Activated CD4-positive, alpha-beta T cell treated with anti-CD3 and anti-CD28 coated beads, Interleukin-2, amount 50 U/mL, for 1 hour (primary cell): ENCODE results near the gene GUCA1C.

Source experiments
- DNase-seq: peaks from one replicate; pipeline ENCODE4 v3.0.0-alpha.2; 2020

Gene GUCA1C

DNA sequence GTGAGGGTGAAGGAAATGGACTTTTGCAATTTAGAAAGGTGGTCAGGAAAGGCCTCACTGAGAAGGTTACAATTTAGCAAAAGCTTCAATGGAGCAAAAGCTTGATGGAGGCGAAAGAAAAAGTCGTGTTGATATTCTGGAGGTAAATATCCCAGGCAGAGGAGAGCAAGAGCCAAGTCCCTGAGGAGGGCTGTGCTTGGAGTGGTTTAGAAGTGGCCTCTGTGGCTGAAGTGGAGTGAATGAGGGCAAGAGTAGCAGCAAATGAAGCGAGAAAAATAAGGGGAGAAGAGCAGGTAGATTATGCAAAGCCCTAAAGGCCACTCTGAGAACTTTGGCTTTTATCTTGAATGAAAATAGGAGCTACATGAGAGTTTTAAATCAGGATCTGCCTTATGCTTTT, 54.1 kb downstream of the GUCA1C start:
- DNase-seq, result no peak

DNA sequence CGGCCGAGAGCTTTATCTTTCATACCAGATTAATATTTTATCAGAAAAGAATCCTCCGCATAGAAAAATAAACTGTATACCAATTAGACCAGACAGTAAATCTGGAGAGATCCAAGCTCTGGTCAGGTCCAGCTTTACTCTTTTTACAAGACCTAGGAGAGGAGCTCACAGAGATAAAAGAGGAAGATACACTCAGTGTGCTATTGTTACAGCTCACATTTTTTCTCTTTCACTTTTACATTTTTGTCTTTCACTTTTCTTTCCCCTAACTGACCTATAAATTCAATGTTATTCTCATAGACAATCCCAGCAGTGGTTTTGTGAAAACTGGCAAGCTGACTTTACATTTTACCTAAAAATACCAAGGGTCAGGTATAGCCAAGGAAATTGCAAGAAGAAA, 55.8 kb downstream of the GUCA1C start:
- DNase-seq, result no peak

DNA sequence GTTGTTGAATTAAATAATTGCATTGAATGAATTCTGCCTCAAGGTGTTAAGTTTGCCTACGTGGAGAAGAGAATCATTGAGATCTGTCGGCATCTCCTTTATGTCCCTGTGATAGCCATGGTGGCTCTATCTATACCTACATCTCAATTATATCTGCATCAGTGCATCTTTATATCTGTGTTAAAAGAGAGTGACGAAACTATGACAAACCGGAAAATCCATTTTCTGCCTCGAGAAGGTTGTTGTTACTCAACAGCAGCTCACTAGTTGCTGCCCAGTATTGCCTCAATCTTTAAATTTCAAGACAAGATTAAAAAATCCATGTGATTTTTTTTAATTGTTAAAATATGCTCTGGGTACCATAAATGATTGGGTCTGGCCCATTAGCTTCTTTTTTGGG, 58.7 kb downstream of the GUCA1C start:
- no peak for DNase-seq

DNA sequence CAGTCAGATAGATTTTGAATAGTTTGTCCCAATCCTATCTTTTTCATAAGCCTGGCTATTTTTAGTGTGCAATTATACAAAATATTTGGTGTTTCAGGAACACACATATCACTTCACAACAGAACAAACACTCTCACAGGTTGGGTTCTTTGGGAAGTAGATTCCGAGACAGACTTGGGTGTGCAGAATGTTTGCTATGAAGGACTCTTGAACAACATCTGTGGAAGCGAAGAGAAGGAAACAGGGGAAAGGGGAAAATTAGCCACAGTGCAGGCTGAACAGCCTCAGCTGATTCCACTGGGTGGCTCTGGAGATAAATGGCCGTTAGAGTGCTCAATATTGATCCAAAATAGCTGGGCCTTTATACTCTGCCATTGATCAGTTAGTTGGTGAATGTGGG, 61.8 kb downstream of the GUCA1C start:
- DNase-seq, result no peak

DNA sequence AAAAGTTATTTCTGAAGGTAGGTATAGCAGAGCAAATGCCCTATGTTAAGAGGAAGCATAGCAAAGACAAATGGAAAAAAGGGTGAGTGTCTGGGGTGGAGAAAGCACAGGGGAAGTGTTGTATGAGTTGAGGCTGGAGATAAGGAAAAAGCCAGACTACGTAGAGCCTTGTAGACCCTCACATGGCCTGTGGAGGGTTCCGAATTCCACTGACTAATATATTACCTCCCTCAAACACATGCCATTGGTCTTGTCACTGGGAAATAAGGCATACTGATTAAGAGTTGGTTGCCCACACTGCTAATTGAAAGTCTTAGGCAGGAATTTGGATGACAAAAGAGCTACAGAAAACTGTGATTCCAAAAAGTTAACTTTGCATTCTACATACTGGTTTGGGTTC, 65.9 kb downstream of the GUCA1C start:
- no peak for DNase-seq

DNA sequence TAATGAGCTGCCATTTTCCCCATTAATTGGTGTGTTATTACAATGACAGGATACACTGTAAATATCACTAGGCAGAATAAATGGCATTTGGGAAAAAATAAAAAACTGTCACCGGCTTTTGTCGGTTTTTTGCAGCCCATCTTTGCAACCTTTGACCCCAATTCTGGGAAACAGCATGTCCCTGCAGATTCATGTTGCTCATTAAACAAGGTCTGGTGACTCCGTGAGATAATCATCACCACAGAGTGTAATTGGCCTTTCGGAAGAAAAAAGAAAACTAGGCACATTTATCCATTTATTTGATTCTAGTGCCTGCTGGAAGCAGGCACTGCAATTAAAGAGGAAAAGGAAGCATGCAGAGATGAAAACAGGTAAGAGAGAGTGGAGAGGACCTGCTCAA, 66.6 kb downstream of the GUCA1C start:
- no peak for DNase-seq

DNA sequence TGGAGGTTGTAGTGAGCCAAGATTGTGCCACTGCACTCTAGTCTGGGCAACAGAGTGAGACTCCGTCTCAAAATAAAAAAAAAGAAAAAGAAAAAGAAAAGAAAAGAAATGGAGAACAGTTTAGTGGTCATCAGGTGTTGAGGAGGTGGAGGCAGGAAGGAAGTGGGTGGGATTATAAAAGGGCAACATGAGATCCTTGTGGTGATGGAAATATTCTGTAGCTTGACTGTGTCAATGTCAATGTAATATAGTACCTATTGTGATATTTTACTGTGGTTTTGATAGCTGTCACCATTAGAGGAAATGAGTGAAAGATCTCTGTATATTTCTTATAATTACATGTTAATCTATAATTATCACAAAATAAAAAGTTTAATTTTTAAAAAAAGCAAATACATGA, 70.3 kb downstream of the GUCA1C start:
- no peak for DNase-seq

DNA sequence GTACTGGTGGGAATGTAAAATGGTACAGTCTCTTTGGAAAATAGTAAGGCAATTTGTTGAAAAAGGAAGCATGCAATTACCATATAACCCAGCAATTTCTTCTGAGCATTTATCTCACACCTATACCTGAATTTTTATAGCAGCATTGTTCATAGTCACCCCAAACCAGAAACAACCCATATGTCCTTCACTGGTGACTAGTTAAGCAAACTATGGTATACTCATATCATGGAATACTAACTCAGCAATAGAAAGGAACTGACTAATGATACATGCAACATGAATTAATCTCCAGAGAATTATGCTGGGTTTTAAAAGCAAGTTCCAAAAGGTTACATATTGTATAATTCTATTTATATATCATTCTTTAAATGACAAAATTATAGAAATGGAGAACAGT, 70.9 kb downstream of the GUCA1C start:
- no peak for DNase-seq

DNA sequence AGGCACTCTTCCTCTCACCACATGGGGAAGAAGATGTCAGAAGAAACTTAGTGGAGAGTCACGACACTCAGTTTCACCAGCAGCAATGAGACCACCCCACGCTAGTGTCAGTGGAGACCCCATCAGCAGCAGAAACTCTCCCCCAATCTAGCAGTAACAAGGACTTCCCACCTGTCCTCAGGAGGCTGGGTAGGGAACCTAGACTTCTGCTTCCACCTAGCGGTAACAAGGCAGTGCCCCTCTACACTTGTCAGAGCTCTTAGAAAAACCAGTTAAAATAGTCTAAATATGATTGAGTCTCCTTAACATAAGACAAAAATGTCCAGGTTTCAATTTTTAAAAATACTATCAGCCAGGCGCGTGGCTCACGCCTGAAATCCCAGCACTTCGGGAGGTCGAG, 73.8 kb downstream of the GUCA1C start:
- no peak for DNase-seq

DNA sequence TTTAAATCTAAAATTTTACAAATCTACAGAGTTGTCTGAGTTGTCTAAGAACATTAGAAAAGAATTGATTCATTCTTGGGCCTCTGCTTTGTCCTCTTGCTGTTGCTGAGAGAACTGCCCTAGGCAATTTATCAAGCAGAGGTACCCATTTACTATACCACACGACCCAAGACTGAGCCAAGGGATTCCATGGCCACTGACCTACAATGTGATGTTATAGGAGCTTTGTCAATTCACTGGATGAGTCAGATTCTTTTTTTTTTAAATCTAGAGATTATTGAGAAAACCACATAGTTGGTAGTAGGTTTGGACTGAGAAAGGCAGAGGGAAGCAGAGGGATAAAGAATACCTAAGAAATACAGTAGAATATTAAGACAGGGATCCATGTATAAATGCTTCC, 75.8 kb downstream of the GUCA1C start:
- no peak for DNase-seq

DNA sequence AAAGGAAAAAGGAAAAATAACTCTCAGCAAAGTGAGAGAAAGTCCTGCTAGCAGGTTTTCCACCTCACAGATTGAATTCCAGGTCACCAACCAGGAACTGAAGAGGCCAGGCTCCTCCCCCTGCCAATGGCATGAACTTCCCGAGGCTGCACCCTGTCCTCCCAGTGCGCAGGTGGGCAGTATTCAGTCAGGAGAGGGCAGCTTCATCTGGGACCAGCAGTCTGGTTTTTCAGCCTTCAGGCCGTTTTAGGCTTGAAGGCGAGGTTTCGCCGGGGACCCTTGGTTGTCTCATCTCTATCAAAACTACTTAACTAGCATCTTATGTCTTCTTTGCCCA, 89.9 kb downstream of the GUCA1C start:
- no peak for DNase-seq

DNA sequence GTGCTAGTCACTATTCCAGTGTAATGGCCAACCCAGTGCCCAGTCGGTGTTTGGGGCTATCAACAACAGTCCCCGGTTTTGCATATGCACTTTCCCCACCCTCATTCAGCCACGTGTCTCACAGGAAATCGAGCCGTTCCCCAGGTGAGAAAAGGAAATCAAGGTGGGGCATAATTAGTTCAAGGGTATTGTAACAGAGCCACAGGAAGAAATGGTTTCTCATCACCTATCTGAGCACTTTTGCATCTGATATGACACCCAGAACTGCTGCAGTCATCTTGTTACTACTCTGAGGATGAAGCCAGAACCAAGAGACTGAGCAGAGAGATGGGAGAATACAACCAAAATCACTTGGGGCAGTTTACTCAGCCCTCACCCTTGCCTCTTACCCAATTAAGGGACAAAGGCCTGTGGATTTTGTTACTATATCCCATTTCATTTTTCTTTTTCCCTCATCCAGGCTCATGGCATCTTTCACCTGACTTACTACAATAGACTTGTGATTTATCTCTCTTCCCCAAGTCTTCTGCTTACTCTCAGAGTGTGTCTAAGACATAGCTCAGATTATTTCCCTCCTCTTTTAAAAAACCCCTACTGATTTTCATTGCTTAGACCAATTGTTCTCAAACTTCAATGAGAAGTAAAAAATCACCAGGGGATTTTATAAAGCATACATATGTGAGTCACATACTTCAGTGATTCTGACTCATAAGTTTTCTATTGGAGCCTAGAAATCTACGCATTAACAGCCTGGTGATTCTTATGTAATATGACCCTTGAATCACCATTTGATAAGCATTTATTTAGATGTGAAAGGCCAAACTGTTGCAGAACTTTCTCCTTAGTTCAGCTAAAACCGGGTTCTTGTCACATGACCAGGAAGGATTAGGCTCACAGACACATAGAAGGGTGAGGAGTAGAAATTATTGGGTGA, 90.5 kb downstream of the GUCA1C start:
- DNase-seq, result no peak

DNA sequence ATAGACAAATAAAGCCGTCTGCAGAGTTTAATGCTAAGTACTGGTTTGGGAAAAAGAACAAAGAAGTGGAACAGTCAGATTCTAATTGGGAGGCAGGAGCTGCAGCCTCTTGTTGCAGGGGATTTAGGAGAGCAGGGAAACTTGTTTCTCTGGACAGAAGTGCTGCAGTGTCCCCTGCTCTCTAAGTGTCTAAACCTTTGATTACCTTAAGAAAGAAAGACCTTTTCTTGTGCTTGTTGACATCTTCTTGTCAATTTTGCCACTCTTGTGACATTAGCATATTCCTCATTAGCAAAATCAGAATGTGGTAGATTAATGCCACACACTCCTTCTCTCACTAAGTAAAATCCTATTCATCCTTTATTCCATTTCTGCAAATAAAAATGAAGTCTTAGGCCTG, 92.3 kb downstream of the GUCA1C start:
- DNase-seq, result no peak
